PC-9 (cell line): ENCODE results near the gene ESRP2. TPM values are rescaled to one million over a fixed set of nuclear protein-coding genes. Genes with fewer than 3 reads are reported as not detected.

ENCODE experiments used
- BruUV-seq: library from RNA; stranded (reverse); fragments of 400-500 nt; replicated peaks from 2 replicates; lab custom pipeline; 2021; lab: Mats Ljungman, UMichigan
- CTCF ChIA-PET: fragments of 300-600 bp; sonication (Branson Sonifier 250); formaldehyde crosslinking; loops from one replicate; lab custom pipeline; 2022; ENCODE audit warnings: antibody characterized with exemption; lab: Charles Lee
- POLR2A ChIA-PET: fragments of 300-600 bp; sonication (Branson Sonifier 250); formaldehyde crosslinking; loops from one replicate; lab custom pipeline; 2022; ENCODE audit warnings: antibody characterized with exemption; ENCODE audit not compliant: unreplicated experiment; lab: Charles Lee
- DNase-seq, 2 experiments: peaks; one replicate each; pipeline versions ENCODE4 v3.0.0 to v3.0.0-alpha.2; 2015 to 2022; ENCODE audit warnings: mixed read lengths in 1 of 2
- H2AFZ ChIP-seq: fragments of 200-600 bp; sonication (generic); 2 replicates; pipeline ENCODE4 v1.8.1; 2017; ENCODE audit warnings: antibody characterized with exemption
- H3F3A ChIP-seq: fragments of 200-600 bp; sonication (generic); 2 replicates; pipeline ENCODE4 v1.8.1; 2017; ENCODE audit warnings: antibody characterized with exemption, mild to moderate bottlenecking, low read depth; ENCODE audit not compliant: insufficient read depth
- H3K27ac ChIP-seq: fragments of 200-600 bp; sonication (generic); 2 replicates; pipeline ENCODE4 v1.6.1; 2016; ENCODE audit warnings: mixed run types
- H3K27me3 ChIP-seq: fragments of 200-600 bp; sonication (generic); 2 replicates; pipeline ENCODE4 v1.6.1; 2016; ENCODE audit warnings: low read depth, mixed run types; ENCODE audit not compliant: insufficient read depth
- H3K36me3 ChIP-seq: fragments of 200-600 bp; sonication (generic); 2 replicates; pipeline ENCODE4 v1.6.1; 2016; ENCODE audit warnings: low read depth, mixed run types
- H3K4me1 ChIP-seq: fragments of 200-600 bp; sonication (generic); replicated peaks from 2 replicates; pipeline ENCODE4 v1.6.1; 2016; ENCODE audit warnings: mixed run types; ENCODE audit not compliant: insufficient read depth
- H3K4me2 ChIP-seq: fragments of 200-600 bp; sonication (generic); 2 replicates; pipeline ENCODE4 v1.6.1; 2017; ENCODE audit warnings: mixed run types
- H3K4me3 ChIP-seq: fragments of 200-600 bp; sonication (generic); 2 replicates; pipeline ENCODE4 v1.6.1; 2016; ENCODE audit warnings: mixed run types
- H3K79me2 ChIP-seq: fragments of 200-600 bp; sonication (generic); 2 replicates; pipeline ENCODE4 v1.6.1; 2017; ENCODE audit warnings: low read depth, mixed run types
- H3K9me2 ChIP-seq: fragments of 200-600 bp; sonication (generic); 2 replicates; pipeline ENCODE4 v1.8.1; 2017; ENCODE audit warnings: mild to moderate bottlenecking; ENCODE audit not compliant: insufficient read depth
- H3K9me3 ChIP-seq: fragments of 200-600 bp; sonication (generic); 2 replicates; pipeline ENCODE4 v1.8.1; 2016; ENCODE audit warnings: low read depth; ENCODE audit not compliant: insufficient read depth
- H4K20me1 ChIP-seq: fragments of 200-600 bp; sonication (generic); 2 replicates; pipeline ENCODE4 v1.8.1; 2017; ENCODE audit not compliant: insufficient read depth
- CTCF ChIP-seq: fragments of 200-600 bp; sonication (generic); conservative IDR thresholded peaks from 2 replicates; pipeline ENCODE4 v1.6.1; 2017; ENCODE audit warnings: mixed run types, antibody characterized with exemption, mild to moderate bottlenecking, moderate library complexity
- EZH2 ChIP-seq: fragments of 200-600 bp; sonication (generic); IDR thresholded peaks from 2 replicates; pipeline ENCODE4 v1.8.0; 2017; ENCODE audit warnings: antibody characterized with exemption, low read depth
- intact Hi-C: fragments of 100-400 bp; cut with micrococcal nuclease; formaldehyde crosslinking; loops from one replicate; pipeline ENCODE4 v1.10.0; 2022; ENCODE audit not compliant: unreplicated experiment
- total RNA-seq: library from RNA; stranded (reverse); gene quantifications from 2 replicates; pipeline ENCODE4 v1.2.3, GENCODE V29; 2021

ESRP2 gene
- total RNA-seq, 1 experiment from 2014 or later: 45.0 TPM

- Histone ChIP-seq H3K4me2 (peak overlapping the region; percentile 97), H3K36me3 (no peaks in the 10 kb centered on the region; the same call in 1 of the 2 replicates), H3K27me3 (no peaks in the 10 kb centered on the region), H3K79me2 (peaks cover 34% of the 10 kb centered on the region), H3K4me1 (peaks cover 22% of the 10 kb centered on the region), H2AFZ (no peak overlapping the region), H4K20me1 (peaks cover 31% of the 10 kb centered on the region), H3K4me3 (peak overlapping the region; percentile 99), H3F3A (peaks cover 36% of the 10 kb centered on the region), H3K9me3 (no peaks in the 10 kb centered on the region), H3K9me2 (no peaks in the 10 kb centered on the region), H3K27ac (peak overlapping the region; percentile 54)
- intact Hi-C loops: loop anchor here (2.0 to 10.0 kb wide), 5 partner anchors 94 to 990 kb away; partner anchors contain the start of genes FHOD1, NFATC3, PSMB10 and SLC9A5
- BruUV-seq: TSS peak; percentile 20
- ChIA-PET CTCF (interaction anchor here (0.5 kb wide), 1 partner anchor 28 kb away, joined by 8 read pairs; no protein-coding TSS in a partner anchor), POLR2A (interaction anchor here (0.5 to 1.4 kb wide), 6 partner anchors 9 to 742 kb away, joined by 3 to 17 read pairs (median 6); partner anchors contain the start of gene NFATC3)
- TF ChIP-seq EZH2 (no peak), CTCF (no peak; the same call in 1 of the 2 replicates)
- DNase-seq: peak; percentile 96 to 97
These were observed 1.5 kb downstream of the ESRP2 start for GRCh38 chr16:68234188-68235107.

GRCh38 chr16:68233835-68234187, 2.1 kb downstream of the ESRP2 start:
- no peak for TF ChIP-seq CTCF
- TF ChIP-seq EZH2: no peak
- BruUV-seq: no TSS peak
- peaks cover 34% of the 10 kb centered on the region for H3K79me2 ChIP-seq
- H3K4me3 ChIP-seq: peak overlapping the region; percentile 99
- peak overlapping the region; percentile 97 for H3K4me2 ChIP-seq
- H3K36me3 ChIP-seq: peaks cover 4% of the 10 kb centered on the region; the same call in 1 of the 2 replicates
- intact Hi-C loops: loop anchor here (2.0 to 10.0 kb wide), 5 partner anchors 95 to 989 kb away; partner anchors contain the start of genes FHOD1, NFATC3, PSMB10 and SLC9A5
- H3K27ac ChIP-seq: no peak overlapping the region
- peaks cover 35% of the 10 kb centered on the region for H4K20me1 ChIP-seq
- no peaks in the 10 kb centered on the region for H3K9me3 ChIP-seq
- CTCF ChIA-PET: no interaction called here
- H3F3A ChIP-seq: peaks cover 36% of the 10 kb centered on the region
- H3K4me1 ChIP-seq: peaks cover 22% of the 10 kb centered on the region
- POLR2A ChIA-PET: interaction anchor here (1.4 kb wide), 1 partner anchor 149 kb away, joined by 6 read pairs; the partner anchor contains the start of gene NFATC3
- DNase-seq: no peak
- no peaks in the 10 kb centered on the region for H3K9me2 ChIP-seq
- H2AFZ ChIP-seq: no peak overlapping the region
- H3K27me3 ChIP-seq: no peaks in the 10 kb centered on the region

- no peak for TF ChIP-seq CTCF
- no peak for TF ChIP-seq EZH2
- intact Hi-C loops: loop anchor here (5.0 to 10.0 kb wide), 3 partner anchors 296 to 988 kb away; partner anchors contain the start of genes FHOD1, PSMB10 and SLC9A5
- no peaks in the 10 kb centered on the region for H3K9me2 ChIP-seq
- no peak overlapping the region for H2AFZ ChIP-seq
- no TSS peak for BruUV-seq
- peaks cover 10% of the 10 kb centered on the region for H3K36me3 ChIP-seq
- H3K4me3 ChIP-seq: peak overlapping the region; percentile 99; the same call in 1 of the 2 replicates
- peaks cover 18% of the 10 kb centered on the region for H3K4me1 ChIP-seq
- H3K79me2 ChIP-seq: peaks cover 34% of the 10 kb centered on the region
- POLR2A ChIA-PET: interaction anchor here (1.4 kb wide), 1 partner anchor 148 kb away, joined by 6 read pairs; the partner anchor contains the start of gene NFATC3
- CTCF ChIA-PET: interaction anchor here (0.5 kb wide), 1 partner anchor 276 kb away, joined by 3 read pairs; no protein-coding TSS in a partner anchor
- peaks cover 36% of the 10 kb centered on the region for H3F3A ChIP-seq
- no peaks in the 10 kb centered on the region for H3K27me3 ChIP-seq
- no peaks in the 10 kb centered on the region for H3K9me3 ChIP-seq
- H4K20me1 ChIP-seq: peaks cover 41% of the 10 kb centered on the region
- no peak for DNase-seq
- peak overlapping the region; percentile 97 for H3K4me2 ChIP-seq
- H3K27ac ChIP-seq: no peak overlapping the region
These were observed 2.7 kb downstream of the ESRP2 start for GRCh38 chr16:68233085-68233834.
